NCI-H82 treated with DMSO at 0.1 percent for 48 hours (cell line): Measurements from ENCODE around the gene LVRN.
"Not testable (repeated sequence)": the region's sequence is repeated elsewhere in the genome, so short reads cannot be mapped to it uniquely, and the experiment has no call there.

Experiments used
- DNase-seq: peaks from one replicate; lab custom pipeline; 2025; ENCODE audit not compliant: unreplicated experiment; lab: John Stamatoyannopoulos, UW

LVRN gene

DNA sequence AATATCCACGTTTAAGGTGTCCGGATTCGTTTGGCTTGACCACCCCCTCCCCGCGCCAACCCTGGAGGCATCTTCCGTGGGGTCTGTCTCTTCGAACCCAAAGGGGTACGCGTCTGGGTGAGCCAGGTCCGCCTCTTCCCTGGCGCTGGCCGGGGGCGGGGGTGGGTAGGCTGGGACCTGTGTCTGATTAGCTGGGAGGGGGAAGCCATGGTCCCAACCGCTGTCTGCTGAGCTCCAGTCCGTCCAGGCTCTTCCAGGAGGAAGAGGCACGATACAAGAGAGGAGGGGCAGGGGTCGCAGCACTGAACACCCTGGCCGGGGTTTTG is at the start of gene LVRN:
Gene LVRN, plus strand, starts transcription at position 237 of the 326 bp plus-strand sequence. CDS start 143 bp downstream, outside the sequence.
- no peak for DNase-seq

DNA sequence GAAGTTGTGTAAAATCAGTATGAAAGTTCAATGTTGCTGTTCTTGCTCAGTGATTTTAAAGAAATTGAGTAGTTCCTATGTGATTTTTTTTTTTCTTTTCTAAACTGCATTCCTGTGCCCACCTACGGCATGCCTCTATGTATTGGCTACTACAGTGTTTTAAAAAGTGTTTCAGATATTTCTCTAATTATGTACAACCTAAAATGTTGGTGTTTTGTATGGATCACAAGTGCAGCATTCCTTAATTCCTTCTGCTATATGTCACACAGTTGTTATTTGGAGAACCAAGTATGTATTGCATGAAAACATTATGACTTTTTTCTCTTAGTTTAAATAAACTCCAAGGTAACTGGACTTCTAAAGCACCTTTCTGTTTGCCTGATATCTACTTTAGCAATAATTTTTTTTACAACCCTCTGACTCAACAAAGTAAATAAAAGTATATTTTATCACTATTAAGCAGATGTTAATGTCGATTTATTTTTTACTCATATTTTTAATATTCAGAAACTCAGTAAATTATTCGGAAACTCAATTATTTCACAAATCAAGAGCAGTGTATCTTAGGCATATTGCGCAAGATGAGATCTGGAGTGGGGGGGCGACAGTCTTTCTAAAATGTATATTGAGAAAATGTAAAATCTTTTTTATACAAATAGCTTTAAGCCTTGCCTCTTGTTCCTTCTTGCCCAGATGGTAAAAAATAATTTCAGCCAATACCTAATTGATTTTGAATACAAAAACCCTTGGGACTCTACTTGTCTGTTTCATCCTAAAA is 48.5 kb upstream of the LVRN start:
- not testable (repeated sequence) for DNase-seq

- DNase-seq: no peak
Measured at GRCh38 chr5:115920171-115920725, 42.0 kb upstream of the LVRN start.

DNA sequence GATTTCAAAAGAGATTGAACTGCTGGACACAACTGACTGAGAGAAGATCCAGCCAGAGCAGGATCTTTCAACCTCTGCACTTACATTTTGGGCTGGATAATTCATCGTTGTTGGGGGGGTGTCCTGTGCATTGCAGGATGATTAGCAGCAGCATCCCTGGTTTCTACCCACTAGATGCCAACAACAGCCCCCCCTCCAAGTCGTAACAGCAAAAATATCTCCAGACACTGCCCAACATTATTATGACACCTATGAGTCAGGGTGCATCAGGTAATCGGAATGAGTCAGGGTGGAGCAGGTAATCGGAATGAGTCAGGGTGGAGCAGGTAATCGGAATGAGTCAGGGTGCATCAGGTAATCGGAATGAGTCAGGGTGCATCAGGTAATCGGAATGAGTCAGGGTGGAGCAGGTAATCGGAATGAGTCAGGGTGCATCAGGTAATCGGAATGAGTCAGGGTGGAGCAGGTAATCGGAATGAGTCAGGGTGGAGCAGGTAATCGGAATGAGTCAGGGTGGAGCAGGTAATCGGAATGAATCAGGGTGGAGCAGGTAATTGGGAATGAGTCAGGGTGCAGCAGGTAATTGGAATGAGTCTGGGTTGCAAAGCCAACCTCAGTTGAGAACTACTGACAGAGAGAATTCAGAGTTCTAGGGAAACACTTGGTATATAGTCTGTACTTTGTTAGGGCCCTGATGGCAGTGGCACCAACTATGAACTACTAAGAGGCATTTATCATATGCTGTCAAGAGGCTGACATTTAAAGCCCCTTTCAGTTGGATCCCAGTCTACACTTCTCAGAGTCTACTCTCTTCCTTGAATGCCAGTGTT is 33.5 kb upstream of the LVRN start:
- DNase-seq: not testable (repeated sequence)

DNA sequence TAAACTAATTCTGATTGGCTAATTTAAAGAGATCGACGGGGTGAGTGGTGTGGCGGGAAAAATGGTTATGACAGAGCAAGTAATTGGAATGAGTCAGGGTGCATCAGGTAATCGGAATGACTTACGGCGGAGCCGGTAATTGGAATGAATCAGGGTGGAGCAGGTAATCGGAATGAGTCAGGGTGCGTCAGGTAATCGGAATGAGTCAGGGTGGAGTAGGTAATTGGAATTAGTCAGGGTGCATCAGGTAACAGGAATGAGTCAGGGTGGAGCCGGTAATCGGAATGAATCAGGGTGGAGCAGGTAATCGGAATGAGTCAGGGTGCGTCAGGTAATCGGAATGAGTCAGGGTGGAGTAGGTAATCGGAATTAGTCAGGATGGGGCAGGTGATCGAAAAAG is 32.1 kb upstream of the LVRN start:
- DNase-seq: not testable (repeated sequence)

DNA sequence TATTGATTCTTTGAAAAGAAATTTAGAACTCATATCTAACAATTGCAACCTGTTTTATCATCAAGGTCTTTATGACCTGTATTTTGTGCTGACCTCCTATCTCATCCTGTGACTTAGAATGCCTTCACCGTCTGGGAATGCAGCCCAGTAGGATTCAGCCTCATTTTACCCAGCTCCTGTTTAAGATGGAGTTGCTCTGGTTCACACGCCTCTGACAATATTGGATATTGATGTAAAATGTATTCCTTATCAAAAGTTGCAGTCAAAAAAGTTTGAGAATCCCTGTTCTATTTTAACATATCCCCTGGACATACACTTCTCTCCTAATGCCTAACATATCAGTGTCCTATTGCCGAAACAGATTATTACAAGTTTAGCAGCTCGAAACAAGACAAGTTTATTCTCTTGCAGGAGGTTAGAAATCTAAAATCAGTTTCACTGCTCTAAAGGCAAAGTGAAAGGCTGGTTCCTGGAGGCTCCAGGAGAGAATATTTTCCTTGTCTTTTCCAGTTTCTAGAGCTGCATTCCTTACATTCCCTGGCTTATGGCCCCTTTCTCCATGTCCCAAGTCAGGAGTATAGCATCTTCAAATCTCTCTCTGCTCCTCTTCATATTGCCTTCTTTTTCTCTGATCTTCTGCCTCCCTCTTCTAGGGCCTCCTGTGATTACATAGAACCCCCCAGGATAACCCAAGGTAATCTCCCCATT is 31.5 kb upstream of the LVRN start:
- no peak for DNase-seq

- no peak for DNase-seq
Measured at GRCh38 chr5:115932991-115933390, 29.3 kb upstream of the LVRN start.

GRCh38 chr5:115934388-115934974 is 27.8 kb upstream of the LVRN start:
- no peak for DNase-seq

DNA sequence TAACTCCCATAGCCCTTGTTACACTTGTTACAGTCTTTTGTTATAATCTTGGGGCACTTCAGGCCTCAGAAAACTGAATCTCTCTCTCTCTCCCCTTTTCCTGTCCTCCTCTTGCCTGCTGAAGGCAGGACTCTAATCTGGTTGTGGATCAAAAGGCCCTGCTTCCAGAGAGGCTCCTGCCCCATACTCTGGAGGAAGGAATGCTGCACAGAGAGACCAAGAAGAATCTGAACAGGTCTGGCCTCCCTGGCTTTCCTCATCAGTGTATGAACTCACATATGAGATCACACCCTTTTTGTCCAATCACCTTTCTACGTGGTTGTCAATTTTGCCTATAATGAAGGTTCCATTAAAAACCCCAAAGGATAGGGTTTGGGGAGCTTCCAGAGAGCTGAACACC is 26.2 kb upstream of the LVRN start:
- DNase-seq: no peak

DNA sequence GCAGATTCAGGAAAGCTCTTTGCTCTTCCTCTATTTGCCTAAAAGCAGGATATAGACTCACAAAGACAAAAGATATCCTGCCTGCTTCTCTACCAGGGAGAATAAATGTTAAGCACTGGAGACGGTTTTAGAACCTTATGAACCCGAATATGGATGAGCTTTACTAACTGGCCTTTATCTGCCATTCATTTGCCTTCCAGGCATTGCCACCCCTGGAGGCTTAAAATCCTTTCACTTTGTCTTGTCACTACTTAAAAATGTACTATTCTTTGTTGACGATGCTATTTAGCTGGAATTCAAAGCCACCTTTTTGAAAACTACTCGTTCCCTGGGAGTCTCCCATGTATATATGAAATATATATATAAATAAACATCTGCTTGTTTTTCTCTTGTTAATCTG is 23.2 kb upstream of the LVRN start:
- DNase-seq: no peak

DNA sequence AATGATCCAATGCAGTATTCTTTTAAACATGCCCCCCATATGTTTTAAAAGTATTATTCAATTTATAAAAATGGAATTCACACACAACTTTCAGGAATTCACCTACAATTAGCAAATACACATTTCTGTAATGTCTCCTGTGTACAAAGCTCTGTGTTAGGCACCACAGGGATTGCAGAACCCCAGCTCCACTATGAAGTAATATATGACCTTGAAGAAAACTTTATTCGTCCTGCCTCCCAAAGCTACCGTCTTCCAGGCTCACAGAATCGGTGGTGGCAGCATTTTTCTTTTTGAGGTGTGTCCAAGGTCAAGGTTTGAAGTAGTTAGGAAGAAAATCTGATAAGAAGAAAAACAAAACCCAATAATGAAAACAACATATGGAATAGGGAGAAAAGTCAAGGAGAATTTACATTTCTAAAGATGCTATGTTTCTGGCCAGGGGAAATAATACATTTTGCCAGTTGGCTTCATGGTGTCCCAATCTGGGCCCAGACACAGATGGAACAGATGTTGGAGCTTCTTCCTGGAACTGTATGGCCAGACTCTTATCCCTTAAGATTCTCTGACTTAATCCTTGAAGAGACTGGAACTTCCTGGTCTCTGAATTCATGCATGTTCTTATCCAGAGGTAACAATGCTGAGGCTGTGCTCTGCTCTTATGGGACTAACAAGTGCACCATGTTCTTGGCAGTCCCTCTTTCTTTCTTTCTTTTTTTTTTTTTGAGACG is 22.0 kb upstream of the LVRN start:
- DNase-seq: no peak

- DNase-seq: no peak
Measured at GRCh38 chr5:115941051-115941675, 21.1 kb upstream of the LVRN start.

- DNase-seq: no peak
Measured at GRCh38 chr5:115944501-115944900, 17.8 kb upstream of the LVRN start.

DNA sequence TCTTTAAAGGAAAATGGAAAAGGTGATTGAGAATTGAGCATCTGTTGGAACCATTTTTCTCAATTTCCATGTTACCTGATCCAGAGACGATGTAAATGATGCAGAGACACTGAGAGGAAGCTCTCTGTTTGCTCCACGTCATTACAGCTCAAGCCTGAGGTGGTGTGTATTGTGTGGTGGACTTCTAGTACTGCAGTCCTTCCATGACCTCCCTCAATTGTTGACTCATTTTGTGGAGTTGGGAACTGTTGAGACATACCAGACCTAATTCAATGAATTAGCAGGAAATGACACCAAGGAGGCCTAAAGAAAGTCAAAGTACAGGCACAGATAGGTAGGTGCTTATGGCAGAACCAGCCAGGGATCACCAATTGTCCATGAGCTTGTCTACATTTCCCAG is 15.6 kb upstream of the LVRN start:
- DNase-seq: no peak

GRCh38 chr5:115947260-115947659 is 15.0 kb upstream of the LVRN start:
- DNase-seq: no peak

GRCh38 chr5:115948091-115948534 is 14.2 kb upstream of the LVRN start:
- no peak for DNase-seq

GRCh38 chr5:115949096-115949495 is 13.2 kb upstream of the LVRN start:
- DNase-seq: no peak

GRCh38 chr5:115952588-115952987 is 9.7 kb upstream of the LVRN start:
- DNase-seq: no peak

DNA sequence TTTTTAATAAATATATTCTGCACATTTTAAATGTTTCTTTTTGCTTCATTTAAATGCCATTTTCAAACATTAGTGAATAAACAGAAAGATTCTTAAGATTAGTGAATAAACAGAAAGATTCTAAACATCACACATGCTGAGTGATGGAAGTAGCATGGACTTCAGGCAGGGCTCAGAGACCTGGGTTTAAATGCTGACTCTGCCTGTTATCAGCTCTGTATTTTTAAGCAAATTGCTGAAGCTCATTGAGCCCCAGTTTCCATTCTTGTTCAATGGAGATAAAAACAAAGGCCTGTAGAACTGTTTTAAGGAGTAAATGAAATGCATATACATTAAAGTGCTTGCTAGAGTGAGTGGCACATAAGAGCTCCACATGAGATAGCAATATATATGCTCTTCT is 8.1 kb upstream of the LVRN start:
- no peak for DNase-seq

DNA sequence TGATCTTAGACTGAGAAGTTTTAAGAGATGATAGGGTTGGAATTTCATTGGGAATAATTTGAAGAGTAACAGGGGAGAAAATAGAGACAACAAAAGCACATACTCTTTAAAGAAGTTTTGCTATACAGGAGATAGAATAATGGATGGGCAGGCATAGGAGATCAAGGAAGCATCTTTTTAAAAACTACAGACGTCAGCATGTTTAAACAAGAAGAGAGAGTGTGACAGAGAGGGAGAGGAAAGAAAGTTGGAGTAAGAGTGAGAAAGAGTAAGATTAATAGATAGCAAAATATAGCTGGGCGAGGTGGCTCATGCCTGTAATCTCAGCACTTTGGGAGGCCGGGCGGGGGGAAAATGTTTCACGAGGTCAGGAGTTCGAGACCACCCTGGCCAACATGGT is 5.3 kb upstream of the LVRN start:
- no peak for DNase-seq
